ENCODE measurements around the gene S100G. TPM values are rescaled to one million over a fixed set of nuclear protein-coding genes. Genes with fewer than 3 reads are reported as not detected.

S100G gene
- polyA plus RNA-seq, 10 donors = not detected

Other genes with a start within 250 kb of the S100G start
- gene CTPS2, start 62.5 kb downstream of the S100G start, polyA plus RNA-seq (ENCODE audit: insufficient read length in 10 of 10) = 10 to 100 TPM; 12.4 to 24.2 (median 17.6) TPM
- gene SYAP1, start 69.5 kb downstream of the S100G start, polyA plus RNA-seq (ENCODE audit: insufficient read length in 10 of 10) = 10 to 100 TPM; 11.5 to 18.6 (median 15.1) TPM
- gene TXLNG, start 136.3 kb downstream of the S100G start, polyA plus RNA-seq (ENCODE audit: insufficient read length in 10 of 10) = 10 to 100 TPM in 3 of 10 donors, 1 to 10 TPM in 7; 7.2 to 11.6 (median 9.7) TPM
- gene RBBP7, start 220.2 kb downstream of the S100G start, polyA plus RNA-seq (ENCODE audit: insufficient read length in 10 of 10) = 100 to 1,000 TPM; 134 to 205 (median 161) TPM